Measurements from ENCODE around the gene RBM38. TPM values are rescaled to one million over a fixed set of nuclear protein-coding genes. Genes with fewer than 3 reads are reported as not detected.

Gene RBM38
- total and polyA plus RNA-seq, 9 of the 15 experiments (the other 6 are each of a cell fraction or from before 2014, with no cell fraction given) = 0.28 to 82.4 (median 33.2) TPM

- TF ChIP-seq HSF4 (CRISPR knock-in tag; IDR thresholded peaks at IDR 0.05; ENCODE audit: borderline replicate concordance) (no peak), SMAD3 (CRISPR knock-in tag; conservative IDR thresholded peaks at IDR 0.05) (0 out of 2 replicates have a peak, but pooled peaks have one; percentile 9), L3MBTL2 (IDR thresholded peaks at IDR 0.05) (peak; percentile 96), TAF1 (IDR thresholded peaks at IDR 0.05; ENCODE audit: control insufficient read depth, extremely low read depth, insufficient read depth, low read length, severe bottlenecking) (no peak), E2F5 (CRISPR knock-in tag; IDR thresholded peaks at IDR 0.05) (no peak), POLR3G (IDR thresholded peaks at IDR 0.05; ENCODE audit: extremely low read depth, insufficient read length, insufficient replicate concordance) (no peak), NR3C1 (CRISPR knock-in tag; IDR thresholded peaks at IDR 0.05) (no peak), PTTG1 (tag; IDR thresholded peaks at IDR 0.05; ENCODE audit: low read depth) (no peak), NFXL1 (CRISPR knock-in tag; IDR thresholded peaks at IDR 0.05) (peak; percentile 77), NBN (IDR thresholded peaks at IDR 0.05; ENCODE audit: low read depth) (peak; percentile 76), U2AF2 (optimal IDR thresholded peaks at IDR 0.05; ENCODE audit: low read depth, low read length) (no peak), POLR2B (IDR thresholded peaks at IDR 0.05; ENCODE audit: low read depth, partially characterized antibody) (no peak), ETV6 (IDR thresholded peaks at IDR 0.05; ENCODE audit: borderline replicate concordance in 1 of 2, low read depth in 2 of 2, low read length in 1 of 2) (peak; percentile 78 to 97; a peak in 3 of 4 replicates), ETV6 (CRISPR knock-in tag; IDR thresholded peaks at IDR 0.05; ENCODE audit: borderline replicate concordance) (no peak), RBM34 (IDR thresholded peaks at IDR 0.05; ENCODE audit: borderline replicate concordance, insufficient read depth, low read length) (no peak), ATF1 (CRISPR knock-in tag; IDR thresholded peaks at IDR 0.05) (no peak), ATF1 (tag; IDR thresholded peaks at IDR 0.05) (peak; percentile 47; the same call in 1 of the 2 replicates), ATF7 (IDR thresholded peaks at IDR 0.05) (peak; percentile 42; the same call in 1 of the 2 replicates), ELF2 (CRISPR knock-in tag; IDR thresholded peaks at IDR 0.05) (no peak), SAFB (IDR thresholded peaks at IDR 0.05; ENCODE audit: borderline replicate concordance, low read depth, low read length) (no peak), ZKSCAN8 (CRISPR knock-in tag; IDR thresholded peaks at IDR 0.05) (peak; percentile 68), KAT2B (IDR thresholded peaks at IDR 0.05; ENCODE audit: low read depth, low read length) (no peak), CCNT2 (IDR thresholded peaks at IDR 0.05; ENCODE audit: borderline replicate concordance, extremely low read depth, insufficient read length, low read depth, low read length) (peak; percentile 21), RAD21 (CRISPR knock-in tag; conservative IDR thresholded peaks at IDR 0.05 in 1 of 2, IDR thresholded peaks at IDR 0.05 in 1 of 2) (no peak), SETDB1 (IDR thresholded peaks at IDR 0.05; ENCODE audit: low read length) (no peak)
- TF ChIP-seq, protein P1, sequence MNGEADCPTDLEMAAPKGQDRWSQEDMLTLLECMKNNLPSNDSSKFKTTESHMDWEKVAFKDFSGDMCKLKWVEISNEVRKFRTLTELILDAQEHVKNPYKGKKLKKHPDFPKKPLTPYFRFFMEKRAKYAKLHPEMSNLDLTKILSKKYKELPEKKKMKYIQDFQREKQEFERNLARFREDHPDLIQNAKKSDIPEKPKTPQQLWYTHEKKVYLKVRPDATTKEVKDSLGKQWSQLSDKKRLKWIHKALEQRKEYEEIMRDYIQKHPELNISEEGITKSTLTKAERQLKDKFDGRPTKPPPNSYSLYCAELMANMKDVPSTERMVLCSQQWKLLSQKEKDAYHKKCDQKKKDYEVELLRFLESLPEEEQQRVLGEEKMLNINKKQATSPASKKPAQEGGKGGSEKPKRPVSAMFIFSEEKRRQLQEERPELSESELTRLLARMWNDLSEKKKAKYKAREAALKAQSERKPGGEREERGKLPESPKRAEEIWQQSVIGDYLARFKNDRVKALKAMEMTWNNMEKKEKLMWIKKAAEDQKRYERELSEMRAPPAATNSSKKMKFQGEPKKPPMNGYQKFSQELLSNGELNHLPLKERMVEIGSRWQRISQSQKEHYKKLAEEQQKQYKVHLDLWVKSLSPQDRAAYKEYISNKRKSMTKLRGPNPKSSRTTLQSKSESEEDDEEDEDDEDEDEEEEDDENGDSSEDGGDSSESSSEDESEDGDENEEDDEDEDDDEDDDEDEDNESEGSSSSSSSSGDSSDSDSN (IDR thresholded peaks at IDR 0.05; ENCODE audit: borderline replicate concordance in 1 of 2, low read depth in 2 of 2, low read length in 2 of 2) = 0 out of 4 replicates have a peak, but pooled peaks of 1 of the 2 experiments have one; percentile 43
These were observed 60.8 kb downstream of the RBM38 start (continued) for GRCh38 chr20:57451795-57452661.
